Measurements from ENCODE around the gene VENTX.

The VENTX gene

GRCh38 chr10:133272964-133273420 lies 35.3 kb downstream of the VENTX start:
- Histone ChIP-seq H3K4me1 (ENCODE audit: control insufficient read depth, insufficient read depth, low read length) (peaks cover 7% of the 10 kb centered on the region), H3K4me3 (ENCODE audit: low read length) (no peak overlapping the region), H3K36me3 (ENCODE audit: control insufficient read depth, insufficient read depth, low read length) (no peaks in the 10 kb centered on the region), H3K27ac (ENCODE audit: low read length) (no peak overlapping the region), H3K27me3 (ENCODE audit: control insufficient read depth, insufficient read depth, low read length) (no peaks in the 10 kb centered on the region), H3K9me3 (ENCODE audit: control insufficient read depth, insufficient read depth, low read length) (no peaks in the 10 kb centered on the region)
- DNase-seq (ENCODE audit: low read depth, low spot score) = no peak
- no CpG with 5 or more reads among the region's 25 CpGs for WGBS (ENCODE audit: insufficient coverage, insufficient read length)

GRCh38 chr10:133273534-133274143 lies 36.0 kb downstream of the VENTX start:
- Histone ChIP-seq H3K4me1 (ENCODE audit: control insufficient read depth, insufficient read depth, low read length) (peaks cover 7% of the 10 kb centered on the region), H3K36me3 (ENCODE audit: control insufficient read depth, insufficient read depth, low read length) (no peaks in the 10 kb centered on the region), H3K27me3 (ENCODE audit: control insufficient read depth, insufficient read depth, low read length) (no peaks in the 10 kb centered on the region), H3K4me3 (ENCODE audit: low read length) (no peak overlapping the region), H3K9me3 (ENCODE audit: control insufficient read depth, insufficient read depth, low read length) (no peaks in the 10 kb centered on the region), H3K27ac (ENCODE audit: low read length) (no peak overlapping the region)
- WGBS (ENCODE audit: insufficient coverage, insufficient read length) = no CpG with 5 or more reads among the region's 28 CpGs
- DNase-seq (ENCODE audit: low read depth, low spot score) = no peak

- Histone ChIP-seq H3K9me3 (ENCODE audit: control insufficient read depth, insufficient read depth, low read length) (no peaks in the 10 kb centered on the region), H3K4me1 (ENCODE audit: control insufficient read depth, insufficient read depth, low read length) (peaks cover 7% of the 10 kb centered on the region), H3K4me3 (ENCODE audit: low read length) (no peak overlapping the region), H3K36me3 (ENCODE audit: control insufficient read depth, insufficient read depth, low read length) (no peaks in the 10 kb centered on the region), H3K27me3 (ENCODE audit: control insufficient read depth, insufficient read depth, low read length) (no peaks in the 10 kb centered on the region), H3K27ac (ENCODE audit: low read length) (no peak overlapping the region)
- DNase-seq (ENCODE audit: low read depth, low spot score) = no peak
- WGBS (ENCODE audit: insufficient coverage, insufficient read length) = no CpG with 5 or more reads among the region's 26 CpGs
Measured at GRCh38 chr10:133274751-133275683, 37.4 kb downstream of the VENTX start.

- no peak overlapping the region for H3K27ac ChIP-seq (ENCODE audit: low read length)
- no peaks in the 10 kb centered on the region for H3K36me3 ChIP-seq (ENCODE audit: control insufficient read depth, insufficient read depth, low read length)
- no peak for DNase-seq (ENCODE audit: low read depth, low spot score)
- WGBS (ENCODE audit: insufficient coverage, insufficient read length) = no CpG with 5 or more reads among the region's 12 CpGs
- peaks cover 7% of the 10 kb centered on the region for H3K4me1 ChIP-seq (ENCODE audit: control insufficient read depth, insufficient read depth, low read length)
- no peak overlapping the region for H3K4me3 ChIP-seq (ENCODE audit: low read length)
- H3K27me3 ChIP-seq (ENCODE audit: control insufficient read depth, insufficient read depth, low read length) = no peaks in the 10 kb centered on the region
- H3K9me3 ChIP-seq (ENCODE audit: control insufficient read depth, insufficient read depth, low read length) = no peaks in the 10 kb centered on the region
Measured at GRCh38 chr10:133275684-133276092, 38.0 kb downstream of the VENTX start.

GRCh38 chr10:133276100-133276434 lies 38.4 kb downstream of the VENTX start:
- no CpG with 5 or more reads among the region's 6 CpGs for WGBS (ENCODE audit: insufficient coverage, insufficient read length)
- no peak overlapping the region for H3K4me3 ChIP-seq (ENCODE audit: low read length)
- H3K9me3 ChIP-seq (ENCODE audit: control insufficient read depth, insufficient read depth, low read length) = no peaks in the 10 kb centered on the region
- no peaks in the 10 kb centered on the region for H3K27me3 ChIP-seq (ENCODE audit: control insufficient read depth, insufficient read depth, low read length)
- no peak for DNase-seq (ENCODE audit: low read depth, low spot score)
- H3K36me3 ChIP-seq (ENCODE audit: control insufficient read depth, insufficient read depth, low read length) = peaks cover under 1% of the 10 kb centered on the region; the same call in 1 of the 2 replicates
- no peak overlapping the region for H3K27ac ChIP-seq (ENCODE audit: low read length)
- peaks cover 7% of the 10 kb centered on the region for H3K4me1 ChIP-seq (ENCODE audit: control insufficient read depth, insufficient read depth, low read length)

- H3K27ac ChIP-seq (ENCODE audit: low read length) = no peak within 1 kb of the TSS
- WGBS (ENCODE audit: insufficient coverage, insufficient read length) = no CpG with 5 or more reads among the region's 63 CpGs
- H3K27me3 ChIP-seq (ENCODE audit: control insufficient read depth, insufficient read depth, low read length) = no peaks in the 10 kb centered on the region
- no peaks in the 10 kb centered on the region for H3K9me3 ChIP-seq (ENCODE audit: control insufficient read depth, insufficient read depth, low read length)
- H3K4me1 ChIP-seq (ENCODE audit: control insufficient read depth, insufficient read depth, low read length) = peaks cover 7% of the 10 kb centered on the region
- peaks cover 5% of the 10 kb centered on the region; the same call in 1 of the 2 replicates for H3K36me3 ChIP-seq (ENCODE audit: control insufficient read depth, insufficient read depth, low read length)
- peak within 1 kb of the TSS; percentile 28; the same call in 1 of the 2 replicates for H3K4me3 ChIP-seq (ENCODE audit: low read length)
- DNase-seq (ENCODE audit: low read depth, low spot score) = no peak
Measured at GRCh38 chr10:133276435-133277201, 39.0 kb downstream of the VENTX start, which contains the start of gene ADAM8. Gene ADAM8, minus strand, starts transcription at chr10:133276868. Its CDS starts 51 bp downstream, at chr10:133276817.

GRCh38 chr10:133277277-133277992 lies 39.8 kb downstream of the VENTX start:
- DNase-seq (ENCODE audit: low read depth, low spot score) = no peak
- no peak overlapping the region for H3K27ac ChIP-seq (ENCODE audit: low read length)
- no peaks in the 10 kb centered on the region for H3K27me3 ChIP-seq (ENCODE audit: control insufficient read depth, insufficient read depth, low read length)
- H3K4me1 ChIP-seq (ENCODE audit: control insufficient read depth, insufficient read depth, low read length) = peaks cover 5% of the 10 kb centered on the region
- H3K4me3 ChIP-seq (ENCODE audit: low read length) = no peak overlapping the region
- H3K36me3 ChIP-seq (ENCODE audit: control insufficient read depth, insufficient read depth, low read length) = peaks cover 7% of the 10 kb centered on the region; the same call in 1 of the 2 replicates
- H3K9me3 ChIP-seq (ENCODE audit: control insufficient read depth, insufficient read depth, low read length) = no peaks in the 10 kb centered on the region
- WGBS (ENCODE audit: insufficient coverage, insufficient read length) = no CpG with 5 or more reads among the region's 25 CpGs

GRCh38 chr10:133277993-133278576 lies 40.4 kb downstream of the VENTX start:
- Histone ChIP-seq H3K4me1 (ENCODE audit: control insufficient read depth, insufficient read depth, low read length) (peaks cover 5% of the 10 kb centered on the region), H3K27me3 (ENCODE audit: control insufficient read depth, insufficient read depth, low read length) (no peaks in the 10 kb centered on the region), H3K36me3 (ENCODE audit: control insufficient read depth, insufficient read depth, low read length) (peaks cover 12% of the 10 kb centered on the region), H3K4me3 (ENCODE audit: low read length) (no peak overlapping the region), H3K9me3 (ENCODE audit: control insufficient read depth, insufficient read depth, low read length) (no peaks in the 10 kb centered on the region), H3K27ac (ENCODE audit: low read length) (no peak overlapping the region)
- no CpG with 5 or more reads among the region's 12 CpGs for WGBS (ENCODE audit: insufficient coverage, insufficient read length)
- no peak for DNase-seq (ENCODE audit: low read depth, low spot score)

GRCh38 chr10:133278577-133279265 lies 41.1 kb downstream of the VENTX start:
- no CpG with 5 or more reads among the region's 19 CpGs for WGBS (ENCODE audit: insufficient coverage, insufficient read length)
- no peaks in the 10 kb centered on the region for H3K27me3 ChIP-seq (ENCODE audit: control insufficient read depth, insufficient read depth, low read length)
- H3K36me3 ChIP-seq (ENCODE audit: control insufficient read depth, insufficient read depth, low read length) = peaks cover 17% of the 10 kb centered on the region
- H3K9me3 ChIP-seq (ENCODE audit: control insufficient read depth, insufficient read depth, low read length) = no peaks in the 10 kb centered on the region
- no peak for DNase-seq (ENCODE audit: low read depth, low spot score)
- H3K4me1 ChIP-seq (ENCODE audit: control insufficient read depth, insufficient read depth, low read length) = peaks cover 5% of the 10 kb centered on the region
- H3K27ac ChIP-seq (ENCODE audit: low read length) = no peak overlapping the region
- H3K4me3 ChIP-seq (ENCODE audit: low read length) = no peak overlapping the region

Data from iPS DF 6.9 (cell line).